ENCODE measurements around the gene CCNJ.

Gene CCNJ

DNA sequence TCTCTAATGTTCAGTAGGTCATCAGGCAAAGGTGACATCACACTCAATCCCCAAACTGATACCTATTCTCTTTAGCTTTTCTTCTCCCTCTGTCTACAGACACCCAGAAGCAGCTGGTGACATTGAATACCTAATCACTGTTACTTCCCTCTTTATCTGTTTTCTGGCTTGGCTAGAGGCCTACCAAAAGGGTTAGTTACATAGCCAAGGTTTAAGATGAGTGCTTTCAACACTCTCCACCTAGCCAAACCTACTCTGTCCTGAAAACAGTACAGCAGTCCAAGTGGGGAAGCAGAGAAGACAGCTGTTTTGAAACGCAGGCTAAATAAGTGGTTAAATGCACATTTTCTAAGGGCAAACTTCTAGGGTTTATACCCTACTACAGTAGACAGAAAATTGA lies 39.4 kb downstream of the CCNJ start:
- H2AFZ ChIP-seq (ENCODE audit: low read length), result no peak overlapping the region

DNA sequence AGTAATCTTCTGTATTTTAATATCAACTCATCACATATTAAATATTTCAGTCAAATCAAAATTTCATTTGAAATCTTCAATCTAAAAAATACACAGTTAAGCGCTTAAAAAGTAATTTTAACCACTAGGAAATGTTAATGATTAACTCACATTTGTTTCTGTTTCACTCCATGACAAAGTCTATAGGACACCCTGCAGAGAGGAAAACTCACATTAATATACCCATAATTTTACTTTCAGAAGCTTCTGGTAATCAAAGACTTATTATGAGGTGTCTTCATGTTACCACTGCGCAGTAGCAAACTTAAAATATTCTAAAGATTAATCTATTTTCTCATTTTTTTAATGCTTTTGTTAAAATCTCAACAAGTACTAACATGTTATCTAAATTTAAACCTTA lies 45.7 kb downstream of the CCNJ start:
- peak overlapping the region; percentile 90 for H3K4me2 ChIP-seq (ENCODE audit: low read length)
- peak overlapping the region; percentile 92 for H3K27ac ChIP-seq (ENCODE audit: low read depth, low read length, poor library complexity, severe bottlenecking)
- no peaks in the 10 kb centered on the region for H3K79me2 ChIP-seq (ENCODE audit: insufficient read depth, low read length)
- no peaks in the 10 kb centered on the region for H3K27me3 ChIP-seq (ENCODE audit: insufficient read depth, low read length)
- no peaks in the 10 kb centered on the region for H3K9me2 ChIP-seq (ENCODE audit: low read depth, low read length)
- H3K4me3 ChIP-seq (ENCODE audit: low read depth, low read length, poor library complexity, severe bottlenecking), result peak overlapping the region; percentile 83
- H3F3A ChIP-seq (ENCODE audit: insufficient read depth, low read length), result no peaks in the 10 kb centered on the region
- TF ChIP-seq, protein P1, sequence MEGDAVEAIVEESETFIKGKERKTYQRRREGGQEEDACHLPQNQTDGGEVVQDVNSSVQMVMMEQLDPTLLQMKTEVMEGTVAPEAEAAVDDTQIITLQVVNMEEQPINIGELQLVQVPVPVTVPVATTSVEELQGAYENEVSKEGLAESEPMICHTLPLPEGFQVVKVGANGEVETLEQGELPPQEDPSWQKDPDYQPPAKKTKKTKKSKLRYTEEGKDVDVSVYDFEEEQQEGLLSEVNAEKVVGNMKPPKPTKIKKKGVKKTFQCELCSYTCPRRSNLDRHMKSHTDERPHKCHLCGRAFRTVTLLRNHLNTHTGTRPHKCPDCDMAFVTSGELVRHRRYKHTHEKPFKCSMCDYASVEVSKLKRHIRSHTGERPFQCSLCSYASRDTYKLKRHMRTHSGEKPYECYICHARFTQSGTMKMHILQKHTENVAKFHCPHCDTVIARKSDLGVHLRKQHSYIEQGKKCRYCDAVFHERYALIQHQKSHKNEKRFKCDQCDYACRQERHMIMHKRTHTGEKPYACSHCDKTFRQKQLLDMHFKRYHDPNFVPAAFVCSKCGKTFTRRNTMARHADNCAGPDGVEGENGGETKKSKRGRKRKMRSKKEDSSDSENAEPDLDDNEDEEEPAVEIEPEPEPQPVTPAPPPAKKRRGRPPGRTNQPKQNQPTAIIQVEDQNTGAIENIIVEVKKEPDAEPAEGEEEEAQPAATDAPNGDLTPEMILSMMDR (IDR thresholded peaks at IDR 0.05; ENCODE audit: low read length), result no peak
- TF ChIP-seq EZH2 (IDR thresholded peaks at IDR 0.05; ENCODE audit: borderline replicate concordance, low read length), result no peak
- H3K36me3 ChIP-seq (ENCODE audit: insufficient read depth, low read length), result no peaks in the 10 kb centered on the region; the same call in 1 of the 2 replicates
- H2AFZ ChIP-seq (ENCODE audit: low read length), result no peak overlapping the region
- H3K9me3 ChIP-seq (ENCODE audit: low read length), result no peaks in the 10 kb centered on the region
- H3K4me1 ChIP-seq (ENCODE audit: insufficient read depth, low read length, severe bottlenecking), result peaks cover 13% of the 10 kb centered on the region
- H3K9ac ChIP-seq (ENCODE audit: low read length), result peak overlapping the region; percentile 96
- H4K20me1 ChIP-seq (ENCODE audit: insufficient read depth, low read length), result no peaks in the 10 kb centered on the region

More for the DNA sequence above, 39.4 kb downstream of the CCNJ start:
- Histone ChIP-seq H3K4me1 (ENCODE audit: insufficient read depth, low read length, severe bottlenecking) (no peaks in the 10 kb centered on the region), H3K27ac (ENCODE audit: low read depth, low read length, poor library complexity, severe bottlenecking) (no peak overlapping the region), H3K27me3 (ENCODE audit: insufficient read depth, low read length) (no peaks in the 10 kb centered on the region), H3K79me2 (ENCODE audit: insufficient read depth, low read length) (no peaks in the 10 kb centered on the region), H3K9ac (ENCODE audit: low read length) (no peak overlapping the region), H3K36me3 (ENCODE audit: insufficient read depth, low read length) (no peaks in the 10 kb centered on the region), H3F3A (ENCODE audit: insufficient read depth, low read length) (no peaks in the 10 kb centered on the region), H3K9me3 (ENCODE audit: low read length) (no peaks in the 10 kb centered on the region), H3K4me2 (ENCODE audit: low read length) (no peak overlapping the region), H3K9me2 (ENCODE audit: low read depth, low read length) (no peaks in the 10 kb centered on the region), H4K20me1 (ENCODE audit: insufficient read depth, low read length) (no peaks in the 10 kb centered on the region), H3K4me3 (ENCODE audit: low read depth, low read length, poor library complexity, severe bottlenecking) (no peak overlapping the region)
- TF ChIP-seq, protein P1 (IDR thresholded peaks at IDR 0.05; ENCODE audit: low read length), result no peak
- TF ChIP-seq EZH2 (IDR thresholded peaks at IDR 0.05; ENCODE audit: borderline replicate concordance, low read length), result no peak

DNA sequence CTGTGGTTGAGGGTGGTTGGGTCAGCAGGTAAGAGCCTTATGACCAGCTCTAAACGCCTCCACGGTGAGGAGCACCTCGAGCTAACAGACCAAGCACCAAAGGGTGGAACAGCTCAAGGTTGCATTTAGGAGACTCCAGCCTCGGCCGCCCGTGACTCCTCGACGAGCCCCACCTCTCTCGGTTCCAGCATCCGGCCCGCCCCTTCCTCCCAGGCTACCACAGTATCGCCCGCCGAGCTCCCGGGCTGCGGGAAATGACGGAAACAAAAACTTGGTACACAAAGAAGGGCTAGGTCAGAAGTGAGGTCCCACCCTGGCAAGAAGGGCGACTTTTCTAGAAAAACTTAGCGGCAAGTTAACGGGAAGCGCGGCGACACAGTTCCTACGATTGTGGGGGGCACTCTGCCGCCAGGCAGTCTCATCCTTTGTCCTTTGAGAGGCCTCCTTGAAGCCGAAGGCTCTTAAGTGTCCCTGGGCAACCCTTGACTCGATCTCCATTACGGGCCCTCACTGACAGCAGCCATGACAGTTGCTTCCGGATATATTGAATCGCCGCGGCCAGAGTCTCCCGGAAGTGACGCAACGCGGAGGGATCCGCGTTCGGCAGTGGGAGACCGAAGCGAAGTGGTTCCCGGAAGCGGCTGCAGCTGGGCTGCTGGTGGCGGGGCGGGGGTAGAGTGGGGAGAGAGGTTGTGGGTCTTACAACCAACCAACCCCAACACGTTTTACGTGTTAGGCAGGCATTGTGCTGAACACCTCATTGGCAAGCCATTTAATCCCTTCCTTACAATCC lies 46.5 kb downstream of the CCNJ start:
- peak overlapping the region; percentile 83 for H3K4me3 ChIP-seq (ENCODE audit: low read depth, low read length, poor library complexity, severe bottlenecking)

More for the DNA sequence above, 46.5 kb downstream of the CCNJ start:
- peak overlapping the region; percentile 96 for H3K9ac ChIP-seq (ENCODE audit: low read length)
- no peaks in the 10 kb centered on the region for H3K27me3 ChIP-seq (ENCODE audit: insufficient read depth, low read length)
- H3K27ac ChIP-seq (ENCODE audit: low read depth, low read length, poor library complexity, severe bottlenecking), result peak overlapping the region; percentile 92
- H3K4me1 ChIP-seq (ENCODE audit: insufficient read depth, low read length, severe bottlenecking), result peaks cover 13% of the 10 kb centered on the region
- TF ChIP-seq, protein P1 (IDR thresholded peaks at IDR 0.05; ENCODE audit: low read length), result no peak
- TF ChIP-seq EZH2 (IDR thresholded peaks at IDR 0.05; ENCODE audit: borderline replicate concordance, low read length), result no peak
- no peaks in the 10 kb centered on the region for H3K9me2 ChIP-seq (ENCODE audit: low read depth, low read length)
- no peaks in the 10 kb centered on the region; the same call in 1 of the 2 replicates for H3K36me3 ChIP-seq (ENCODE audit: insufficient read depth, low read length)
- peak overlapping the region; percentile 90 for H3K4me2 ChIP-seq (ENCODE audit: low read length)
- no peaks in the 10 kb centered on the region for H4K20me1 ChIP-seq (ENCODE audit: insufficient read depth, low read length)
- no peaks in the 10 kb centered on the region for H3F3A ChIP-seq (ENCODE audit: insufficient read depth, low read length)
- H3K79me2 ChIP-seq (ENCODE audit: insufficient read depth, low read length), result no peaks in the 10 kb centered on the region
- H3K9me3 ChIP-seq (ENCODE audit: low read length), result no peaks in the 10 kb centered on the region
- peak overlapping the region; percentile 56; the same call in 1 of the 2 replicates for H2AFZ ChIP-seq (ENCODE audit: low read length)

All from OCI-LY1 (cell line).